Left ventricle myocardium inferior (tissue), 1 donor: ENCODE results near the gene TSBP1. TPM values are rescaled to one million over a fixed set of nuclear protein-coding genes. Genes with fewer than 3 reads are reported as not detected.

Experiments
- DNase-seq: peaks from one replicate; pipeline ENCODE4 v3.0.0-alpha.2; 2020
- H3K27ac ChIP-seq: fragments of 200-600 bp; replicated peaks from 2 replicates; pipeline ENCODE4 v1.8.0; 2021
- H3K27me3 ChIP-seq: fragments of 200-600 bp; 2 replicates; pipeline ENCODE4 v1.8.0; 2021; ENCODE audit warnings: low read depth
- H3K36me3 ChIP-seq: fragments of 200-600 bp; 2 replicates; pipeline ENCODE4 v1.8.0; 2021
- H3K4me1 ChIP-seq: fragments of 200-600 bp; 2 replicates; pipeline ENCODE4 v1.8.0; 2021
- H3K4me3 ChIP-seq: fragments of 200-600 bp; 2 replicates; pipeline ENCODE4 v1.8.0; 2021; ENCODE audit warnings: mild to moderate bottlenecking, moderate library complexity
- H3K9me3 ChIP-seq: fragments of 200-600 bp; replicated peaks from 2 replicates; pipeline ENCODE4 v1.8.0; 2021
- CTCF ChIP-seq: fragments of 200-600 bp; IDR thresholded peaks from 2 replicates; pipeline ENCODE4 v1.8.0; 2021; ENCODE audit warnings: antibody characterized with exemption, mild to moderate bottlenecking, borderline replicate concordance
- intact Hi-C: fragments of 100-400 bp; cut with micrococcal nuclease; formaldehyde crosslinking; loops from one replicate; pipeline ENCODE4 v1.11.0; 2022
- total RNA-seq: library from RNA; stranded (reverse); fragmentation: NEBNext Ultra II Directional; extraction: Animal tissue kit (Norgen Biotek cat#: 25700); gene quantifications from one replicate; pipeline ENCODE4 v1.2.1, GENCODE V29; 2021
- donor health status: DM: no; HTN: yes; CAD: no; lungs with severe emphysema.

Gene TSBP1
- total RNA-seq, 1 donor from 2014 or later: not detected

GRCh38 chr6:32401284-32401963, 29.7 kb upstream of the TSBP1 start:
- Histone ChIP-seq H3K27me3 (peaks cover 63% of the 10 kb centered on the region), H3K27ac (no peak overlapping the region), H3K36me3 (no peaks in the 10 kb centered on the region), H3K9me3 (no peaks in the 10 kb centered on the region), H3K4me1 (no peaks in the 10 kb centered on the region), H3K4me3 (no peak overlapping the region)
- TF ChIP-seq CTCF: no peak
- intact Hi-C loops: no loop called here
- DNase-seq: no peak

GRCh38 chr6:32397252-32397920, 25.7 kb upstream of the TSBP1 start:
- no peak for DNase-seq
- no peak overlapping the region for H3K4me3 ChIP-seq
- intact Hi-C loops: no loop called here
- peaks cover 30% of the 10 kb centered on the region for H3K27me3 ChIP-seq
- H3K9me3 ChIP-seq: no peaks in the 10 kb centered on the region
- no peaks in the 10 kb centered on the region for H3K36me3 ChIP-seq
- TF ChIP-seq CTCF: no peak
- no peak overlapping the region for H3K27ac ChIP-seq
- peaks cover 15% of the 10 kb centered on the region for H3K4me1 ChIP-seq

- peaks cover 15% of the 10 kb centered on the region for H3K4me1 ChIP-seq
- no peaks in the 10 kb centered on the region for H3K9me3 ChIP-seq
- intact Hi-C loops: no loop called here
These were observed 24.3 kb upstream of the TSBP1 start for GRCh38 chr6:32396028-32396427.

GRCh38 chr6:32393665-32394420, 22.1 kb upstream of the TSBP1 start:
- TF ChIP-seq CTCF: no peak
- H3K4me1 ChIP-seq: peaks cover 15% of the 10 kb centered on the region
- H3K9me3 ChIP-seq: no peaks in the 10 kb centered on the region
- peaks cover 11% of the 10 kb centered on the region for H3K27me3 ChIP-seq
- no peaks in the 10 kb centered on the region for H3K36me3 ChIP-seq
- H3K4me3 ChIP-seq: peak overlapping the region; percentile 24
- DNase-seq: no peak
- peak overlapping the region; percentile 76 for H3K27ac ChIP-seq
- intact Hi-C loops: no loop called here

More at GRCh38 chr6:32396028-32396427, 24.3 kb upstream of the TSBP1 start:
- Histone ChIP-seq H3K4me3 (no peak overlapping the region), H3K27ac (no peak overlapping the region), H3K27me3 (peaks cover 21% of the 10 kb centered on the region), H3K36me3 (no peaks in the 10 kb centered on the region)
- TF ChIP-seq CTCF: no peak
- DNase-seq: no peak

- Histone ChIP-seq H3K27me3 (peaks cover 14% of the 10 kb centered on the region), H3K27ac (no peak overlapping the region), H3K9me3 (no peaks in the 10 kb centered on the region), H3K4me3 (no peak overlapping the region), H3K36me3 (no peaks in the 10 kb centered on the region), H3K4me1 (peaks cover 15% of the 10 kb centered on the region)
- DNase-seq: no peak
- no peak for TF ChIP-seq CTCF
- intact Hi-C loops: no loop called here
These were observed 19.8 kb upstream of the TSBP1 start for GRCh38 chr6:32391505-32391904.
